CD14-positive monocyte (primary cell): Measurements from ENCODE around the gene DPF1. TPM values are rescaled to one million over a fixed set of nuclear protein-coding genes. Genes with fewer than 3 reads are reported as not detected.
A peak's percentile ranks its signal among the peaks of the same experiment; 100 is the strongest.

Experiments
- DNase-seq, 3 donors: peaks; one replicate each; pipeline ENCODE4 v3.0.0-alpha.2; 2011 to 2022
- H2AFZ ChIP-seq: 2 replicates; pipeline ENCODE4 v1.6.0; 2012; ENCODE audit warnings: mild to moderate bottlenecking, low read depth, low read length, inconsistent platforms; ENCODE audit not compliant: insufficient read depth, poor library complexity, severe bottlenecking
- H3K27ac ChIP-seq, 2 donors: 1 replicate in 1 of 2; 2 replicates in 1 of 2; pipeline ENCODE4 v1.5.1; 2012 to 2013; ENCODE audit warnings: low read length in 2 of 2, control low read depth in 1 of 2, inconsistent platforms in 1 of 2, low read depth in 1 of 2, mild to moderate bottlenecking in 1 of 2
- H3K27me3 ChIP-seq, 2 donors: one replicate each; pipeline versions ENCODE4 v1.6.0 to v1.6.1; 2011 to 2013; ENCODE audit warnings: low read length in 2 of 2; ENCODE audit not compliant: control insufficient read depth in 2 of 2, insufficient read depth in 2 of 2
- H3K36me3 ChIP-seq, 2 donors: replicated peaks in 1 of 2; 1 replicate in 1 of 2; 2 replicates in 1 of 2; pipeline versions ENCODE4 v1.5.1 to v1.6.1; 2012 to 2013; ENCODE audit warnings: low read length in 2 of 2, control low read depth in 1 of 2, inconsistent platforms in 1 of 2, mild to moderate bottlenecking in 1 of 2; ENCODE audit not compliant: insufficient read depth in 2 of 2, control insufficient read depth in 1 of 2
- H3K4me1 ChIP-seq, 2 donors: 1 replicate in 1 of 2; 2 replicates in 1 of 2; pipeline versions ENCODE4 v1.5.1 to v1.6.1; 2012 to 2013; ENCODE audit warnings: low read length in 2 of 2, control low read depth in 1 of 2, inconsistent platforms in 1 of 2, mild to moderate bottlenecking in 1 of 2, moderate library complexity in 1 of 2; ENCODE audit not compliant: insufficient read depth in 2 of 2, control insufficient read depth in 1 of 2
- H3K4me2 ChIP-seq: replicated peaks from 2 replicates; pipeline ENCODE3; 2012; ENCODE audit warnings: low read length, moderate library complexity, mild to moderate bottlenecking; ENCODE audit not compliant: poor library complexity, severe bottlenecking; ENCODE audit errors: extremely low read depth
- H3K4me3 ChIP-seq, 3 experiments: fragments of 200-600 bp in 1 of 3; sonication (generic) in 1 of 3; replicated peaks in 1 of 3; 1 replicate in 2 of 3; 2 replicates in 1 of 3; pipeline ENCODE4 v1.5.1; 2011 to 2013; ENCODE audit warnings: low read length in 3 of 3, mild to moderate bottlenecking in 3 of 3, control low read depth in 2 of 3, low read depth in 2 of 3, inconsistent platforms in 1 of 3, moderate library complexity in 1 of 3
- H3K79me2 ChIP-seq: 2 replicates; pipeline ENCODE4 v1.6.0; 2012; ENCODE audit warnings: mild to moderate bottlenecking, control low read depth, inconsistent platforms, low read length, moderate library complexity; ENCODE audit not compliant: insufficient read depth
- H3K9ac ChIP-seq: 2 replicates; pipeline ENCODE4 v1.6.0; 2017; ENCODE audit warnings: low read length, mild to moderate bottlenecking; ENCODE audit not compliant: insufficient read depth, poor library complexity, severe bottlenecking
- H3K9me3 ChIP-seq, 2 donors: replicated peaks in 1 of 2; 1 replicate in 1 of 2; 2 replicates in 1 of 2; pipeline versions ENCODE4 v1.5.1 to v1.6.1; 2012 to 2013; ENCODE audit warnings: low read length in 2 of 2, control low read depth in 1 of 2; ENCODE audit not compliant: control insufficient read depth in 1 of 2, insufficient read depth in 1 of 2
- H4K20me1 ChIP-seq: 2 replicates; pipeline ENCODE4 v1.6.0; 2012; ENCODE audit warnings: mild to moderate bottlenecking, low read length, control low read depth, moderate library complexity; ENCODE audit not compliant: insufficient read depth
- H3K27ac Mint-ChIP-seq, 7 donors: one replicate each; pipeline ENCODE4 v1.8.0; 2020; ENCODE audit warnings: mild to moderate bottlenecking in 7 of 7, mixed read lengths in 7 of 7, moderate library complexity in 6 of 7, inconsistent platforms in 2 of 7
- H3K27me3 Mint-ChIP-seq, 3 donors: one replicate each; pipeline ENCODE4 v1.8.0; 2021 to 2022; ENCODE audit warnings: low read depth in 3 of 3, mild to moderate bottlenecking in 3 of 3, mixed read lengths in 3 of 3, moderate library complexity in 3 of 3, inconsistent platforms in 1 of 3
- H3K36me3 Mint-ChIP-seq, 2 donors: one replicate each; pipeline ENCODE4 v1.8.0; 2020; ENCODE audit warnings: mixed read lengths in 2 of 2, inconsistent platforms in 1 of 2, mild to moderate bottlenecking in 1 of 2
- H3K4me1 Mint-ChIP-seq: one replicate; pipeline ENCODE4 v1.8.0; 2020; ENCODE audit warnings: mild to moderate bottlenecking, mixed read lengths
- H3K4me3 Mint-ChIP-seq, 2 donors: one replicate each; pipeline ENCODE4 v1.8.0; 2020; ENCODE audit warnings: mild to moderate bottlenecking in 2 of 2, mixed read lengths in 2 of 2, moderate library complexity in 1 of 2
- H3K9me3 Mint-ChIP-seq, 7 donors: one replicate each; pipeline ENCODE4 v1.8.0; 2020 to 2022; ENCODE audit warnings: mixed read lengths in 7 of 7, mild to moderate bottlenecking in 6 of 7, moderate library complexity in 6 of 7, inconsistent platforms in 2 of 7
- CTCF ChIP-seq: fragments of 200-600 bp; IDR thresholded peaks from one replicate; pipeline ENCODE4 v1.8.0; 2022; ENCODE audit warnings: antibody characterized with exemption, mild to moderate bottlenecking
- WGBS: methylation state at CpG from one replicate; pipeline ENCODE4 v1.1.5; 2013; ENCODE audit warnings: missing lambda C conversion rate; ENCODE audit not compliant: insufficient coverage; 5-methylcytosine and 5-hydroxymethylcytosine counted together
- intact Hi-C, 2 donors: fragments of 100-400 bp; cut with micrococcal nuclease; formaldehyde crosslinking; loops; one replicate each; pipeline versions ENCODE4 v1.15.0 to v1.15.1; 2023
- polyA plus RNA-seq, 3 donors: library from polyadenylated mRNA; depleted of rRNA in 1 of 3; unstranded in 2 of 3; stranded (reverse) in 1 of 3; fragments of 300-500 nt in 2 of 3; fragments of >200 nt in 1 of 3; fragmentation: Illumina TruSeq in 2 of 3; gene quantifications; 1 replicate in 2 of 3; 2 replicates in 1 of 3; pipeline ENCODE4 v1.2.3, GENCODE V29; 2012 to 2021

Gene DPF1
- polyA plus RNA-seq, 3 donors: not detected

- Histone ChIP-seq H2AFZ (no peak overlapping the region), H4K20me1 (no peaks in the 10 kb centered on the region), H3K27ac (no peak overlapping the region), H3K4me3 (no peak overlapping the region), H3K4me1 (no peaks in the 10 kb centered on the region), H3K79me2 (no peaks in the 10 kb centered on the region), H3K27me3 (no peaks in the 10 kb centered on the region), H3K9ac (no peak overlapping the region), H3K9me3 (no peaks in the 10 kb centered on the region), H3K36me3 (peaks cover 7 to 8% of the 10 kb centered on the region in 2 donors), H3K4me2 (no peak overlapping the region)
- Mint-ChIP-seq H3K4me1 (peaks cover 2% of the 10 kb centered on the region), H3K36me3 (peaks cover 34 to 48% of the 10 kb centered on the region in 2 donors), H3K27me3 (peaks cover 0 to 2% (median 0%) of the 10 kb centered on the region in 3 donors), H3K27ac (peak overlapping the region in 3 of 7 donors; percentile 26 to 85 (median 58)), H3K9me3 (peaks cover 0 to 15% (median 4%) of the 10 kb centered on the region in 7 donors), H3K4me3 (no peak overlapping the region)
- intact Hi-C loops: no loop called here
- WGBS: 97% methylated on average over 9 of the region's 13 CpGs
- DNase-seq: no peak
- no peak for TF ChIP-seq CTCF
Measured at GRCh38 chr19:38196245-38196837, 27.7 kb downstream of the DPF1 start.

- H3K4me3 ChIP-seq: no peak overlapping the region
- no peaks in the 10 kb centered on the region for H3K27me3 ChIP-seq
- peaks cover 0 to 15% (median 4%) of the 10 kb centered on the region in 7 donors for H3K9me3 Mint-ChIP-seq
- no peaks in the 10 kb centered on the region for H3K9me3 ChIP-seq
- H2AFZ ChIP-seq: no peak overlapping the region
- no peak for DNase-seq
- H3K4me1 Mint-ChIP-seq: no peaks in the 10 kb centered on the region
- no peak overlapping the region for H3K27ac ChIP-seq
- H3K27ac Mint-ChIP-seq: peak overlapping the region in 2 of 7 donors; percentile 30 to 57
- peaks cover 0 to 2% (median 0%) of the 10 kb centered on the region in 3 donors for H3K27me3 Mint-ChIP-seq
- no peak overlapping the region for H3K9ac ChIP-seq
- H3K36me3 Mint-ChIP-seq: peaks cover 32 to 46% of the 10 kb centered on the region in 2 donors
- WGBS: 79% methylated on average over 9 of the region's 10 CpGs
- TF ChIP-seq CTCF: no peak
- H4K20me1 ChIP-seq: no peaks in the 10 kb centered on the region
- intact Hi-C loops: no loop called here
- no peaks in the 10 kb centered on the region for H3K4me1 ChIP-seq
- no peak overlapping the region for H3K4me2 ChIP-seq
- no peaks in the 10 kb centered on the region for H3K79me2 ChIP-seq
- no peak overlapping the region for H3K4me3 Mint-ChIP-seq
- H3K36me3 ChIP-seq: peaks cover 7 to 8% of the 10 kb centered on the region in 2 donors
Measured at GRCh38 chr19:38195237-38195636, 28.8 kb downstream of the DPF1 start.
